Activated CD4-positive, alpha-beta memory T cell treated with anti-CD3 and anti-CD28 coated beads for 36 hours (primary cell): ENCODE data around the gene LRMDA. TPM values are rescaled to one million over a fixed set of nuclear protein-coding genes. Genes with fewer than 3 reads are reported as not detected.

Source experiments
- CTCF ChIA-PET: fragments of 350-600 bp; sonication (Branson Sonifier 250); formaldehyde crosslinking; loops from one replicate; lab custom pipeline; 2021; ENCODE audit warnings: antibody characterized with exemption, inconsistent platforms; lab: Charles Lee
- POLR2A ChIA-PET: fragments of 350-600 bp; sonication (Branson Sonifier 250); formaldehyde crosslinking; loops from one replicate; lab custom pipeline; 2021; ENCODE audit warnings: antibody characterized with exemption; lab: Charles Lee
- DNase-seq: peaks from one replicate; pipeline ENCODE4 v3.0.0-alpha.2; 2020
- H3K27ac Mint-ChIP-seq: one replicate; pipeline ENCODE4 v1.8.0; 2021; ENCODE audit warnings: mixed read lengths
- H3K27me3 Mint-ChIP-seq: one replicate; pipeline ENCODE4 v1.8.0; 2021; ENCODE audit warnings: mixed read lengths
- H3K36me3 Mint-ChIP-seq: one replicate; pipeline ENCODE4 v1.8.0; 2021; ENCODE audit warnings: mixed read lengths
- H3K4me1 Mint-ChIP-seq: one replicate; pipeline ENCODE4 v1.8.0; 2021; ENCODE audit warnings: low read depth, mixed read lengths
- H3K4me3 Mint-ChIP-seq: one replicate; pipeline ENCODE4 v1.8.0; 2021; ENCODE audit warnings: mild to moderate bottlenecking, mixed read lengths
- H3K9me3 Mint-ChIP-seq: one replicate; pipeline ENCODE4 v1.8.0; 2021; ENCODE audit warnings: mixed read lengths
- intact Hi-C: fragments of 100-400 bp; cut with micrococcal nuclease; formaldehyde crosslinking; loops from one replicate; pipeline ENCODE4 v1.15.1; 2023
- total RNA-seq, 2 experiments: library from RNA; stranded (reverse); gene quantifications; one replicate each; pipeline ENCODE4 v1.2.3, GENCODE V29; 2021

Gene LRMDA
- total RNA-seq, 2 experiments from 2014 or later, result not detected

DNA sequence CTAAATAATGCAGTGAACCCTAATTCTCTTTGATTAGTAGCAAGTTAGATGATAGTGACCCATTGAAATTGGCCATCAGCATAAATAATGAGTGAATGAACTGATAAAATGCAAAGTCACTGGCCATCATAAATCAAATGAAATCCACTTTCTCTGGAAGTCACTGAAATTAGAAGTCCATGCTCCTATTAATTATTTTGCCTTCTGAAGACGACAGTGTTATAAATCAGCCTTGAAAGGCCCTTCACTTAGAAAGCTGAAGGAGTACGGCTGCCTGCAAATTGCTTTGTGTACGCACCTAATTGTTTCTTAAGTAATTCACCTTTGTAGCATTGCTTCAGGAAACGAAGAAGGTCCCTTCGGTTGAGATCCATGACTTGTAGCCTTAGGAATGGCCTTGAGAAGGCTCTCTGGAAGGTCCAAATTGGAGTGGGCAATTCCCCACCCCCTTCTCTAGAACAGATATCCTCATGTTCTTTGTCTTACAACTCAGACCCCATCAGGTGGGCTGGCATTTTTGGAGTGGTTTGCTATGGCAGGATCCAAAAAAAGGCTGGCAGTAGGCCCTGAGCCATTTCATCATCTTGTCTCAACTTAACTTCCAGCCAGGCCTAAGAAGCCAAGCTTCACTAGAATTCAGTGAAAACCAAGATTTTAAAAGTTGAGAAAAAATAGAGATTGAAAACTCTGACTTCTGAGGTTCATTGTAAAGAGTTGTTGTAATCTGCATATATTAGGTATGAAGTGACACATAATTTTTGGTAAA is 420.3 kb downstream of the LRMDA start:
- Mint-ChIP-seq H3K27me3 (no peaks in the 10 kb centered on the region), H3K36me3 (no peaks in the 10 kb centered on the region), H3K9me3 (no peaks in the 10 kb centered on the region), H3K4me3 (no peak overlapping the region), H3K27ac (no peak overlapping the region), H3K4me1 (no peaks in the 10 kb centered on the region)
- CTCF ChIA-PET, result no interaction called here
- intact Hi-C loops, result no loop called here
- DNase-seq, result no peak
- POLR2A ChIA-PET, result no interaction called here

DNA sequence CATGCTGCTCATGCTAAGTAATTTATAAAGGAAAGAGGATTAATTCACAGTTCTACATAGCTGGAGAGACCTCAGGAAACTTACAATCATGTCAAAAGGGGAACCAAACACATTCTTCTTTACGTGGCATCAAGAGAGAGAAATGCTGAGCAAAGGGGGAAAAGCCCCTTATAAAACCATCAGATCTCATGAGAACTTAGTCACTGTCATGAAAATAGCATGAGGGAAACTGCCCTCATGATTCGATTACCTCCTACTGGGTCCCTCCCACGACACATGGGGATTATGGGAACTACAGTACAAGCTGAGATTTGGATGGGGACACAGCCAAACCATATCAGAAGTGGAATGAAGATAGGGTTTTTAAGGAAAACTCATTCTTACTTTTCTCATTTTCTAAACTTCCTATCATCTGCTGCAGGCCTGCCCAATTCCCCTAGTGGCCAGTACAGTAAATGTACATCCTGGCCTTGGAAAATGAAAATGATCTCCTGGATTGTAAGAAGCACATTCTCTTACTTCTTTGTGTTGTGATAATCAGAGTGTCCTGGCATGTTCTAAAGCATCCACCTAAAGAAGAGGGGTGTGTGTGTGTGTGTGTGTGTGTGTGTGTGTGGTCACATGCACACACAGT is 421.5 kb downstream of the LRMDA start:
- Mint-ChIP-seq H3K36me3 (no peaks in the 10 kb centered on the region), H3K4me3 (no peak overlapping the region), H3K27ac (no peak overlapping the region), H3K27me3 (no peaks in the 10 kb centered on the region), H3K9me3 (no peaks in the 10 kb centered on the region), H3K4me1 (no peaks in the 10 kb centered on the region)
- no peak for DNase-seq
- ChIA-PET POLR2A (no interaction called here), CTCF (no interaction called here)
- intact Hi-C loops, result no loop called here

GRCh38 chr10:75857269-75857846 is 425.9 kb downstream of the LRMDA start:
- no peak overlapping the region for H3K4me3 Mint-ChIP-seq
- H3K27ac Mint-ChIP-seq, result no peak overlapping the region
- H3K36me3 Mint-ChIP-seq, result no peaks in the 10 kb centered on the region
- H3K9me3 Mint-ChIP-seq, result no peaks in the 10 kb centered on the region
- no peaks in the 10 kb centered on the region for H3K4me1 Mint-ChIP-seq
- intact Hi-C loops, result no loop called here
- ChIA-PET POLR2A (no interaction called here), CTCF (no interaction called here)
- H3K27me3 Mint-ChIP-seq, result no peaks in the 10 kb centered on the region
- no peak for DNase-seq

DNA sequence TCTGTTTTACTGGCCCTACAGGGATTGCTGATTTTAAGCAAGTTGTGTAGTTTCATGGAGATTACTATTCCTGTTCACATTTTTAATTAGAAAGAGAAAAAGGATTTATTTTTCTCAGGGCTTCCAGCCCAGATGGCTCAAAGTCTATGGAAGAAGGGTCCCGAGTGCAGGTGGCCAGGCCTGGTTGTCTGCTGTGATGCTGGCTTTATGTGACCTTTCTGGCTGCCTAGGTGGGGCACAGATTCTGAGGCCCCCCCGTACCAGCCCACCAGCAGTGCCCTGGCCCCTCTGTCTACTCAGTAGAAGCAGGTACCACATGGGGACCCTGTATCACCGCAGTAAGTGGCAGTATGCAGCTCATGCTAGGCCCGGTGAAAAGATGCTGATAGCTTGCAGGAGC is 426.5 kb downstream of the LRMDA start:
- no peaks in the 10 kb centered on the region for H3K36me3 Mint-ChIP-seq
- intact Hi-C loops, result no loop called here
- no peak for DNase-seq

GRCh38 chr10:75858339-75858738 is 426.9 kb downstream of the LRMDA start:
- CTCF ChIA-PET, result no interaction called here

More for the DNA sequence above, 426.5 kb downstream of the LRMDA start:
- no peaks in the 10 kb centered on the region for H3K27me3 Mint-ChIP-seq
- no peak overlapping the region for H3K4me3 Mint-ChIP-seq
- no peak overlapping the region for H3K27ac Mint-ChIP-seq
- POLR2A ChIA-PET, result no interaction called here
- H3K4me1 Mint-ChIP-seq, result no peaks in the 10 kb centered on the region
- H3K9me3 Mint-ChIP-seq, result no peaks in the 10 kb centered on the region
- CTCF ChIA-PET, result no interaction called here

DNA sequence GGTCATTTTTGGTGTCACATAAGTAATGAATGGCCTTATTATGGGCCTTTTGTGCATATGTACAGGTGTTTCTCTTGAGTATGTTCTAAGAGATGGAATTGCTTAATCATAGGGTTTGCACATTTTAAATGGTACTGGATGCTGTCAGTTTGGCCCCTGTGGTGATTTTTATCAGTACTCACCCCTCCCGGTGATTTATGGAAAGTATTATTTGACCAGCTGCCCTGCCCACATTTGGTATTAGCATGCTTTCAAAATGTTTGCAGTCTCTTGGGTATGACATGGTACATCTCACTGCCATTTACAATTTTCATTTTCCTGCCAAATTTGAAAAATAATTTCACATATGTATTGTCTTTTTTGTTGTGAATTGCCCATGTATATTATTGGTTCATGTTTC is 427.7 kb downstream of the LRMDA start:
- ChIA-PET POLR2A (no interaction called here), CTCF (no interaction called here)
- H3K9me3 Mint-ChIP-seq, result no peaks in the 10 kb centered on the region
- no peaks in the 10 kb centered on the region for H3K4me1 Mint-ChIP-seq
- intact Hi-C loops, result no loop called here
- no peaks in the 10 kb centered on the region for H3K36me3 Mint-ChIP-seq
- H3K27ac Mint-ChIP-seq, result no peak overlapping the region
- H3K4me3 Mint-ChIP-seq, result no peak overlapping the region
- H3K27me3 Mint-ChIP-seq, result no peaks in the 10 kb centered on the region
- no peak for DNase-seq

More at GRCh38 chr10:75858339-75858738, 426.9 kb downstream of the LRMDA start:
- Mint-ChIP-seq H3K27ac (no peak overlapping the region), H3K4me1 (no peaks in the 10 kb centered on the region), H3K4me3 (no peak overlapping the region), H3K36me3 (no peaks in the 10 kb centered on the region), H3K9me3 (no peaks in the 10 kb centered on the region), H3K27me3 (no peaks in the 10 kb centered on the region)
- POLR2A ChIA-PET, result no interaction called here
- DNase-seq, result no peak
- intact Hi-C loops, result no loop called here

- CTCF ChIA-PET, result no interaction called here
Measured at GRCh38 chr10:75860009-75860408, 428.6 kb downstream of the LRMDA start.

DNA sequence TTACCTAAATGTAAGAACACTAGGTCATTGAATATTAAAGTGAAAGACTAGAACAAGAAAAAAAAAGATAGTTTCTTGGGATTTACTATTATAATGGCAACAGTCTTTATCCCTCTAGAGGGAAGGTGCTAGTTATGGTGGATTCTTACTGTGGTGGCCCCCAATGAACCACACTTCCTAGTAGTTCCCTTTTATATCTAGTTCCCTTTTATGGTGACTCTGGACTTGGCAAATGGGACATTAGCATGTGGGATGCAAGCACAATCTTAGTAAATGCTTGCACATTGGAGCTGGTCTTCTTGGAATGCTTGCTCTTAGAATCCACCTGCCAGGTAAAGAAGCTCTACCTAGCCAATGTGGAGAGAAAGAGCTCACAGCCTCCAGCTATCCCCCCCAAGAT is 430.2 kb downstream of the LRMDA start:
- no peak for DNase-seq
- Mint-ChIP-seq H3K27me3 (no peaks in the 10 kb centered on the region), H3K4me3 (no peak overlapping the region), H3K9me3 (no peaks in the 10 kb centered on the region), H3K27ac (no peak overlapping the region), H3K4me1 (no peaks in the 10 kb centered on the region), H3K36me3 (no peaks in the 10 kb centered on the region)
- CTCF ChIA-PET, result no interaction called here
- intact Hi-C loops, result no loop called here
- POLR2A ChIA-PET, result no interaction called here

More at GRCh38 chr10:75860009-75860408, 428.6 kb downstream of the LRMDA start:
- Mint-ChIP-seq H3K27ac (no peak overlapping the region), H3K4me3 (no peak overlapping the region), H3K4me1 (no peaks in the 10 kb centered on the region), H3K9me3 (no peaks in the 10 kb centered on the region), H3K36me3 (no peaks in the 10 kb centered on the region), H3K27me3 (no peaks in the 10 kb centered on the region)
- no peak for DNase-seq
- POLR2A ChIA-PET, result no interaction called here
- intact Hi-C loops, result no loop called here

DNA sequence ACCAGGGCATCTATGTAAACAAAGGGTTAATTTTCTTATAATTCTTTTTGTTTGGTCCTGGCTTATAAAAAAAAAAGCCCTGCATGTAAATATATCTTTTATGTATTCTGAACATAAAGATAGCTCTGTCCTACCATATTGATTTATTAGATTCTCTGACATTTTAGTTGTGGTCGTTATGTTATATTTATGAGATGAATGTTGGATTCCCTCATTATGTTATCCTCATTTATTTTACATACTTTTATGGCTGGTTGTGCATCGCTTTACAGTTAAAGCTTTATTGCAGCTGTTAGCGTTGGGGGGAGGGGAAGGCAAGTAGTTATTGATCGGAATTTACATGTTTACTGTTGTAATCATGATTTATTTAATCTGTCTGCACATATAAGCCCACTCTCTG is 431.5 kb downstream of the LRMDA start:
- intact Hi-C loops, result no loop called here
- no peaks in the 10 kb centered on the region for H3K36me3 Mint-ChIP-seq
- POLR2A ChIA-PET, result no interaction called here
- CTCF ChIA-PET, result no interaction called here
- H3K4me1 Mint-ChIP-seq, result no peaks in the 10 kb centered on the region
- DNase-seq, result no peak
- H3K9me3 Mint-ChIP-seq, result no peaks in the 10 kb centered on the region
- H3K4me3 Mint-ChIP-seq, result no peak overlapping the region
- H3K27ac Mint-ChIP-seq, result no peak overlapping the region
- no peaks in the 10 kb centered on the region for H3K27me3 Mint-ChIP-seq

GRCh38 chr10:75864717-75865116 is 433.3 kb downstream of the LRMDA start:
- Mint-ChIP-seq H3K36me3 (no peaks in the 10 kb centered on the region), H3K27ac (no peak overlapping the region), H3K4me1 (no peaks in the 10 kb centered on the region), H3K9me3 (no peaks in the 10 kb centered on the region), H3K27me3 (no peaks in the 10 kb centered on the region), H3K4me3 (no peak overlapping the region)
- intact Hi-C loops, result no loop called here
- ChIA-PET CTCF (no interaction called here), POLR2A (no interaction called here)
- DNase-seq, result no peak

GRCh38 chr10:75865413-75866299 is 434.2 kb downstream of the LRMDA start:
- no peaks in the 10 kb centered on the region for H3K27me3 Mint-ChIP-seq
- intact Hi-C loops, result no loop called here
- ChIA-PET CTCF (no interaction called here), POLR2A (no interaction called here)
- no peaks in the 10 kb centered on the region for H3K4me1 Mint-ChIP-seq
- H3K27ac Mint-ChIP-seq, result no peak overlapping the region
- no peaks in the 10 kb centered on the region for H3K36me3 Mint-ChIP-seq
- no peaks in the 10 kb centered on the region for H3K9me3 Mint-ChIP-seq
- H3K4me3 Mint-ChIP-seq, result no peak overlapping the region
- no peak for DNase-seq

DNA sequence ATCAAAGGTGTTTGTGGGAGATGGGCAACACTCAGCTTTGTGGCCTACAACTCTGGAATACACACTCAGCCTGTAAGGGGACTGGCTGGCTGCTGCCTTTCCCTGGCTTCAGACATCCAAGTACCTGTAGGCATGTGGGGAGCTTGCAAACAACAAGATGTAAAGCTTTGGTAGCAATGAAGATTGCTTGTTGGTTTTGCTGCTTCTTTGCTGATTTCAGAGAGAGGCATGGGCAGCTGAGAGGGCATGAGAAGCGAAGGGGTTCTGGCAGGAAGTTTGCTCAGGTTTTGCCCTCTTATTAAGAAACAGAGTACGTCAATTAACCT is 434.8 kb downstream of the LRMDA start:
- H3K9me3 Mint-ChIP-seq, result no peaks in the 10 kb centered on the region
- no peak for DNase-seq
- no peak overlapping the region for H3K27ac Mint-ChIP-seq
- no peaks in the 10 kb centered on the region for H3K36me3 Mint-ChIP-seq
- no peaks in the 10 kb centered on the region for H3K27me3 Mint-ChIP-seq
- H3K4me1 Mint-ChIP-seq, result no peaks in the 10 kb centered on the region
- ChIA-PET POLR2A (no interaction called here), CTCF (no interaction called here)
- H3K4me3 Mint-ChIP-seq, result no peak overlapping the region
- intact Hi-C loops, result no loop called here
